ENCODE results near the gene MFSD8. TPM values are rescaled to one million over a fixed set of nuclear protein-coding genes. Genes with fewer than 3 reads are reported as not detected.
"Not testable (repeated sequence)": the region's sequence is repeated elsewhere in the genome, so short reads cannot be mapped to it uniquely, and the experiment has no call there.

MFSD8 gene
- polyA plus RNA-seq, 1 donor (not counting 4 experiments of a cell fraction or from before 2014, with no cell fraction given): 19.0 TPM

GRCh38 chr4:127957105-127957504, 7.9 kb downstream of the MFSD8 start:
- H3K27ac ChIP-seq (ENCODE audit: control insufficient read depth, insufficient read depth, low read length): no peak overlapping the region
- no peaks in the 10 kb centered on the region for H3K9me1 ChIP-seq (ENCODE audit: control insufficient read depth, extremely low read depth, insufficient read depth, low read length)
- H4K20me1 ChIP-seq (ENCODE audit: control insufficient read depth, extremely low read depth, insufficient read depth, low read length): no peaks in the 10 kb centered on the region
- H3K4me1 ChIP-seq (ENCODE audit: control insufficient read depth, extremely low read depth, insufficient read depth, low read length): no peaks in the 10 kb centered on the region
- TF ChIP-seq EZH2 (IDR thresholded peaks at IDR 0.05; ENCODE audit: low read length) (no peak), CTCF (optimal IDR thresholded peaks at IDR 0.05 in 1 of 3, IDR thresholded peaks at IDR 0.05 in 1 of 3, conservative IDR thresholded peaks at IDR 0.05 in 1 of 3; ENCODE audit: extremely low read depth in 1 of 3, insufficient read depth in 2 of 3, low read length in 3 of 3) (no peak)
- DNase-seq (ENCODE audit: low read depth, low spot score) (no peak), FAIRE-seq (no peak)
- dilution Hi-C loops (cut with MboI; ENCODE audit: extremely low pct_ligation_motif_present, low sequenced_read_pairs): no loop called here
- H3K4me3 ChIP-seq (ENCODE audit: control insufficient read depth in 2 of 3, extremely low read depth in 1 of 3, insufficient read depth in 2 of 3, low read depth in 1 of 3, low read length in 3 of 3): no peak overlapping the region
- H3K79me2 ChIP-seq (ENCODE audit: control insufficient read depth, insufficient read depth, low read length): peaks cover 18% of the 10 kb centered on the region
- H3K4me2 ChIP-seq (ENCODE audit: control insufficient read depth, extremely low read depth, insufficient read depth, low read depth, low read length): no peak overlapping the region
- H2AFZ ChIP-seq (ENCODE audit: control insufficient read depth, low read length): no peak overlapping the region
- H3K9ac ChIP-seq (ENCODE audit: control insufficient read depth, extremely low read depth, insufficient read depth, low read length): no peak overlapping the region
- peaks cover 0 to 4% of the 10 kb centered on the region in 2 experiments for H3K36me3 ChIP-seq (ENCODE audit: control insufficient read depth in 2 of 2, extremely low read depth in 1 of 2, insufficient read depth in 2 of 2, low read length in 2 of 2)
- no peaks in the 10 kb centered on the region for H3K9me3 ChIP-seq (ENCODE audit: control insufficient read depth, low read depth, low read length)
- H3K27me3 ChIP-seq (ENCODE audit: control insufficient read depth, extremely low read depth, insufficient read depth, low read length): no peaks in the 10 kb centered on the region

- no peaks in the 10 kb centered on the region for H3K9me3 ChIP-seq (ENCODE audit: control insufficient read depth, low read depth, low read length)
- no peak overlapping the region for H3K9ac ChIP-seq (ENCODE audit: control insufficient read depth, extremely low read depth, insufficient read depth, low read length)
- FAIRE-seq: no peak
- H3K4me2 ChIP-seq (ENCODE audit: control insufficient read depth, extremely low read depth, insufficient read depth, low read depth, low read length): no peak overlapping the region
- DNase-seq (ENCODE audit: low read depth, low spot score): no peak
- dilution Hi-C loops (cut with MboI; ENCODE audit: extremely low pct_ligation_motif_present, low sequenced_read_pairs): no loop called here
- H3K27me3 ChIP-seq (ENCODE audit: control insufficient read depth, extremely low read depth, insufficient read depth, low read length): no peaks in the 10 kb centered on the region
- no peaks in the 10 kb centered on the region for H3K79me2 ChIP-seq (ENCODE audit: control insufficient read depth, insufficient read depth, low read length)
- H3K36me3 ChIP-seq (ENCODE audit: control insufficient read depth in 2 of 2, extremely low read depth in 1 of 2, insufficient read depth in 2 of 2, low read length in 2 of 2): no peaks in the 10 kb centered on the region
- peaks cover 7% of the 10 kb centered on the region for H3K4me1 ChIP-seq (ENCODE audit: control insufficient read depth, extremely low read depth, insufficient read depth, low read length)
- TF ChIP-seq EZH2 (IDR thresholded peaks at IDR 0.05; ENCODE audit: low read length) (no peak), CTCF (optimal IDR thresholded peaks at IDR 0.05 in 1 of 3, IDR thresholded peaks at IDR 0.05 in 1 of 3, conservative IDR thresholded peaks at IDR 0.05 in 1 of 3; ENCODE audit: extremely low read depth in 1 of 3, insufficient read depth in 2 of 3, low read length in 3 of 3) (no peak)
- no peak overlapping the region for H2AFZ ChIP-seq (ENCODE audit: control insufficient read depth, low read length)
- H3K27ac ChIP-seq (ENCODE audit: control insufficient read depth, insufficient read depth, low read length): no peak overlapping the region
- H3K4me3 ChIP-seq (ENCODE audit: control insufficient read depth in 2 of 3, extremely low read depth in 1 of 3, insufficient read depth in 2 of 3, low read depth in 1 of 3, low read length in 3 of 3): no peak overlapping the region
- H3K9me1 ChIP-seq (ENCODE audit: control insufficient read depth, extremely low read depth, insufficient read depth, low read length): no peaks in the 10 kb centered on the region
- H4K20me1 ChIP-seq (ENCODE audit: control insufficient read depth, extremely low read depth, insufficient read depth, low read length): no peaks in the 10 kb centered on the region
These were observed 28.0 kb downstream of the MFSD8 start for GRCh38 chr4:127936974-127937373.

DNA sequence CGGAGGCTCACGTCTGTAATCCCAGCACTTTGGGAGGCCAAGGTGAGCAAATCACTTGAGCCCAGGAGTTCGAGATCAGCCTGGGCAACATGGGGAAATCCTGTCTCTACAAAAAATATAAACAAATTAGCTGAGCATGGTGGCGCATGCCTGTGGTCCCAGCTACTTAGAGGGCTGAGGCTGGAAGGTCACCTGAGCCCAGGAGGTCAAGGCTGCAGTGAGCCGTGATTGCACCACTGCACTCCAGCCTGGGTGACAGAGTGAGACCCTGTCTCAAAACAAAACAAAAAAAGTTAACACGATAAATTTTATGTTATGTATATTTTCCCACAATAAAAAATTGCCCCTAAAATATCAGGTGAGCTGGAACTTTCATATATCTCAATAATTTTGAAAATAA, 33.1 kb downstream of the MFSD8 start:
- H3K9ac ChIP-seq (ENCODE audit: control insufficient read depth, extremely low read depth, insufficient read depth, low read length); H3K9me3 ChIP-seq (ENCODE audit: control insufficient read depth, low read depth, low read length); H4K20me1 ChIP-seq (ENCODE audit: control insufficient read depth, extremely low read depth, insufficient read depth, low read length); DNase-seq (ENCODE audit: low read depth, low spot score); H2AFZ ChIP-seq (ENCODE audit: control insufficient read depth, low read length); dilution Hi-C loops (cut with MboI; ENCODE audit: extremely low pct_ligation_motif_present, low sequenced_read_pairs); H3K4me2 ChIP-seq (ENCODE audit: control insufficient read depth, extremely low read depth, insufficient read depth, low read depth, low read length); H3K36me3 ChIP-seq (ENCODE audit: control insufficient read depth in 2 of 2, extremely low read depth in 1 of 2, insufficient read depth in 2 of 2, low read length in 2 of 2); H3K27ac ChIP-seq (ENCODE audit: control insufficient read depth, insufficient read depth, low read length); H3K27me3 ChIP-seq (ENCODE audit: control insufficient read depth, extremely low read depth, insufficient read depth, low read length); H3K4me3 ChIP-seq (ENCODE audit: control insufficient read depth in 2 of 3, extremely low read depth in 1 of 3, insufficient read depth in 2 of 3, low read depth in 1 of 3, low read length in 3 of 3); H3K9me1 ChIP-seq (ENCODE audit: control insufficient read depth, extremely low read depth, insufficient read depth, low read length); H3K79me2 ChIP-seq (ENCODE audit: control insufficient read depth, insufficient read depth, low read length); H3K4me1 ChIP-seq (ENCODE audit: control insufficient read depth, extremely low read depth, insufficient read depth, low read length); FAIRE-seq: not testable (repeated sequence)
